Measurements from ENCODE around the gene MSMB. TPM values are rescaled to one million over a fixed set of nuclear protein-coding genes. Genes with fewer than 3 reads are reported as not detected.
"Not testable (repeated sequence)": the region's sequence is repeated elsewhere in the genome, so short reads cannot be mapped to it uniquely, and the experiment has no call there.

MSMB gene
- polyA plus RNA-seq, 1 donor (not counting 4 experiments of a cell fraction or from before 2014, with no cell fraction given) = not detected

DNA sequence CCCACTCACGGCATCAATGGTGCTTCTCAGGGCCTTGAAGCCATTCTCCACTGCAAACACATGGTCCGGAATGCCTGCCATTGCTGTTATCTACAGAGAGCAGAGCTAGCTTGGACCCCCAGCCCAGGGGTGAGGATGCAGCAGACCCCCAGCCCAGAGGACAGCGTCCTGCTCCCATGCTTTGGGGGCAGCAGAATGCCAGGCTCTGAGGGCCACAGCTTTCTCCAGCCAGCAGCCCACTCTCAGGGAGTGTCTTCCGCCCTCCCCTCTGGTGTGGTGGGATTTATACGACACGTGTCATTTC lies 48.1 kb upstream of the MSMB start:
- no peaks in the 10 kb centered on the region for H3K79me2 ChIP-seq (ENCODE audit: control insufficient read depth, insufficient read depth, low read length)
- no peak for DNase-seq (ENCODE audit: low read depth, low spot score)
- no peak overlapping the region for H2AFZ ChIP-seq (ENCODE audit: control insufficient read depth, low read length)
- H3K9me1 ChIP-seq (ENCODE audit: control insufficient read depth, extremely low read depth, insufficient read depth, low read length) = no peaks in the 10 kb centered on the region
- TF ChIP-seq, protein P1, sequence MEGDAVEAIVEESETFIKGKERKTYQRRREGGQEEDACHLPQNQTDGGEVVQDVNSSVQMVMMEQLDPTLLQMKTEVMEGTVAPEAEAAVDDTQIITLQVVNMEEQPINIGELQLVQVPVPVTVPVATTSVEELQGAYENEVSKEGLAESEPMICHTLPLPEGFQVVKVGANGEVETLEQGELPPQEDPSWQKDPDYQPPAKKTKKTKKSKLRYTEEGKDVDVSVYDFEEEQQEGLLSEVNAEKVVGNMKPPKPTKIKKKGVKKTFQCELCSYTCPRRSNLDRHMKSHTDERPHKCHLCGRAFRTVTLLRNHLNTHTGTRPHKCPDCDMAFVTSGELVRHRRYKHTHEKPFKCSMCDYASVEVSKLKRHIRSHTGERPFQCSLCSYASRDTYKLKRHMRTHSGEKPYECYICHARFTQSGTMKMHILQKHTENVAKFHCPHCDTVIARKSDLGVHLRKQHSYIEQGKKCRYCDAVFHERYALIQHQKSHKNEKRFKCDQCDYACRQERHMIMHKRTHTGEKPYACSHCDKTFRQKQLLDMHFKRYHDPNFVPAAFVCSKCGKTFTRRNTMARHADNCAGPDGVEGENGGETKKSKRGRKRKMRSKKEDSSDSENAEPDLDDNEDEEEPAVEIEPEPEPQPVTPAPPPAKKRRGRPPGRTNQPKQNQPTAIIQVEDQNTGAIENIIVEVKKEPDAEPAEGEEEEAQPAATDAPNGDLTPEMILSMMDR (optimal IDR thresholded peaks at IDR 0.05 in 1 of 3, IDR thresholded peaks at IDR 0.05 in 1 of 3, conservative IDR thresholded peaks at IDR 0.05 in 1 of 3; ENCODE audit: extremely low read depth in 1 of 3, insufficient read depth in 2 of 3, low read length in 3 of 3) = no peak
- TF ChIP-seq EZH2 (IDR thresholded peaks at IDR 0.05; ENCODE audit: low read length) = no peak
- no peaks in the 10 kb centered on the region for H3K36me3 ChIP-seq (ENCODE audit: control insufficient read depth in 2 of 2, extremely low read depth in 1 of 2, insufficient read depth in 2 of 2, low read length in 2 of 2)
- no peaks in the 10 kb centered on the region for H3K4me1 ChIP-seq (ENCODE audit: control insufficient read depth, extremely low read depth, insufficient read depth, low read length)
- H3K4me2 ChIP-seq (ENCODE audit: control insufficient read depth, extremely low read depth, insufficient read depth, low read depth, low read length) = no peak overlapping the region
- no peak overlapping the region for H3K9ac ChIP-seq (ENCODE audit: control insufficient read depth, extremely low read depth, insufficient read depth, low read length)
- H3K4me3 ChIP-seq (ENCODE audit: control insufficient read depth in 2 of 3, extremely low read depth in 1 of 3, insufficient read depth in 2 of 3, low read depth in 1 of 3, low read length in 3 of 3) = no peak overlapping the region
- FAIRE-seq = no peak
- no peak overlapping the region for H3K27ac ChIP-seq (ENCODE audit: control insufficient read depth, insufficient read depth, low read length)
- dilution Hi-C loops (cut with MboI; ENCODE audit: extremely low pct_ligation_motif_present, low sequenced_read_pairs) = no loop called here
- no peaks in the 10 kb centered on the region for H4K20me1 ChIP-seq (ENCODE audit: control insufficient read depth, extremely low read depth, insufficient read depth, low read length)
- H3K27me3 ChIP-seq (ENCODE audit: control insufficient read depth, extremely low read depth, insufficient read depth, low read length) = no peaks in the 10 kb centered on the region
- no peaks in the 10 kb centered on the region for H3K9me3 ChIP-seq (ENCODE audit: control insufficient read depth, low read depth, low read length)

DNA sequence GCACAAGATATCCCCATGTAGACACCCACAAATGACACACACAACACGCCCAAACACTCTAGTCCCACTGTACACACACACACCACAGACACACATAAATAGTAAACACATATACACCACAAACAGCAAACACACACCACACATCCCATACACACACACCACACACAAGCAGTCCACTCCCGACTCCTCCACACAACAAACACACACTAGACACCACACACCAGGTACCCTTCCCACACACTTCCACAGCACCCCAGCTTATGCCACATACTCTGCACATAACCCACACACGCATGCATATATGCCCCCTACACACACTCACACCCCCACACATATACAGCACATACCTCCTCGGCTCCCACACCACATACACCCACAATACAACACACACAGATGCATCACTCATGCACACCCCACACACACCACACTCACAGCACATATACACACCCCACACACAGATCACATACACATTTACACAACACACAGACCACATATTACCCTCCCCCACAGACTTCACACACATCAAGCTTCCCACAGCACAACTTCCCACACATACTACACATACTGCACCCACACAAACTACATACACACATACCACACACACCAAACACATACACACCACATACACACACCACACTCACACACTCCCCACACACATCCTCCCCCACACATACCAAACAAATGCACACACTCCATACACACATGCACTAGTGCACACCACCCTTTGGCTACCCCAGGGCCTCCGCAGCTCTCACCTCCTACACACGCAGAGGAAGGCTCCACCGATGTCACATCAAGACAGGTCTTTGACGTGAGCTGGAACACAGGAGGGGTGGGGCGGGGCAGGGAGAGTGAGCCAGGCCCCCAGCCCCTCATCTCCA lies 47.5 kb upstream of the MSMB start:
- H3K27ac ChIP-seq (ENCODE audit: control insufficient read depth, insufficient read depth, low read length); H3K27me3 ChIP-seq (ENCODE audit: control insufficient read depth, extremely low read depth, insufficient read depth, low read length); H3K4me3 ChIP-seq (ENCODE audit: control insufficient read depth in 2 of 3, extremely low read depth in 1 of 3, insufficient read depth in 2 of 3, low read depth in 1 of 3, low read length in 3 of 3); H3K9me3 ChIP-seq (ENCODE audit: control insufficient read depth, low read depth, low read length); H3K4me2 ChIP-seq (ENCODE audit: control insufficient read depth, extremely low read depth, insufficient read depth, low read depth, low read length); H3K9me1 ChIP-seq (ENCODE audit: control insufficient read depth, extremely low read depth, insufficient read depth, low read length); H4K20me1 ChIP-seq (ENCODE audit: control insufficient read depth, extremely low read depth, insufficient read depth, low read length); H3K79me2 ChIP-seq (ENCODE audit: control insufficient read depth, insufficient read depth, low read length); dilution Hi-C loops (cut with MboI; ENCODE audit: extremely low pct_ligation_motif_present, low sequenced_read_pairs); DNase-seq (ENCODE audit: low read depth, low spot score); H3K4me1 ChIP-seq (ENCODE audit: control insufficient read depth, extremely low read depth, insufficient read depth, low read length); FAIRE-seq; H2AFZ ChIP-seq (ENCODE audit: control insufficient read depth, low read length); H3K36me3 ChIP-seq (ENCODE audit: control insufficient read depth in 2 of 2, extremely low read depth in 1 of 2, insufficient read depth in 2 of 2, low read length in 2 of 2); H3K9ac ChIP-seq (ENCODE audit: control insufficient read depth, extremely low read depth, insufficient read depth, low read length): not testable (repeated sequence)
